Progenitor cell of endocrine pancreas (in vitro differentiated cells): ENCODE results near the gene CRTAP. TPM values are rescaled to one million over a fixed set of nuclear protein-coding genes. Genes with fewer than 3 reads are reported as not detected.
"Not testable (repeated sequence)": the region's sequence is repeated elsewhere in the genome, so short reads cannot be mapped to it uniquely, and the experiment has no call there.

Experiments used
- DNase-seq: peaks from one replicate; pipeline ENCODE4 v3.0.0; 2021; ENCODE audit warnings: low spot score; ENCODE audit not compliant: unreplicated experiment
- H3K27ac Mint-ChIP-seq: 2 replicates; pipeline ENCODE4 v1.8.0; 2021; ENCODE audit warnings: mild to moderate bottlenecking, moderate library complexity, mixed read lengths
- H3K27me3 Mint-ChIP-seq: 2 replicates; pipeline ENCODE4 v1.8.0; 2021; ENCODE audit warnings: mixed read lengths
- H3K36me3 Mint-ChIP-seq: 2 replicates; pipeline ENCODE4 v1.8.0; 2022; ENCODE audit warnings: mixed read lengths; ENCODE audit not compliant: insufficient read depth
- H3K4me1 Mint-ChIP-seq: 2 replicates; pipeline ENCODE4 v1.8.0; 2021; ENCODE audit warnings: low read depth, mixed read lengths
- H3K4me3 Mint-ChIP-seq: 2 replicates; pipeline ENCODE4 v1.8.0; 2021; ENCODE audit warnings: low read depth, mild to moderate bottlenecking, moderate library complexity, mixed read lengths
- H3K9me3 Mint-ChIP-seq: 2 replicates; pipeline ENCODE4 v1.8.0; 2021; ENCODE audit warnings: low read depth, mixed read lengths
- total RNA-seq: library from RNA; stranded (reverse); gene quantifications from 2 replicates; pipeline ENCODE4 v1.2.1, GENCODE V29; 2021
- TF ChIP-seq, protein P1 (sequence below): fragments of 200-600 bp; sonication (generic); IDR thresholded peaks from one replicate; pipeline ENCODE4 v1.5.0; 2021; ENCODE audit warnings: antibody characterized with exemption, mild to moderate bottlenecking; ENCODE audit not compliant: unreplicated experiment

The CRTAP gene
- total RNA-seq, 1 donor from 2014 or later, result 66.9 TPM

GRCh38 chr3:33105341-33105948 is 8.4 kb upstream of the CRTAP start:
- H3K27ac Mint-ChIP-seq, result no peak overlapping the region
- H3K9me3 Mint-ChIP-seq, result no peaks in the 10 kb centered on the region
- H3K4me3 Mint-ChIP-seq, result no peak overlapping the region
- H3K27me3 Mint-ChIP-seq, result no peaks in the 10 kb centered on the region
- peaks cover 4% of the 10 kb centered on the region for H3K4me1 Mint-ChIP-seq
- TF ChIP-seq, protein P1, sequence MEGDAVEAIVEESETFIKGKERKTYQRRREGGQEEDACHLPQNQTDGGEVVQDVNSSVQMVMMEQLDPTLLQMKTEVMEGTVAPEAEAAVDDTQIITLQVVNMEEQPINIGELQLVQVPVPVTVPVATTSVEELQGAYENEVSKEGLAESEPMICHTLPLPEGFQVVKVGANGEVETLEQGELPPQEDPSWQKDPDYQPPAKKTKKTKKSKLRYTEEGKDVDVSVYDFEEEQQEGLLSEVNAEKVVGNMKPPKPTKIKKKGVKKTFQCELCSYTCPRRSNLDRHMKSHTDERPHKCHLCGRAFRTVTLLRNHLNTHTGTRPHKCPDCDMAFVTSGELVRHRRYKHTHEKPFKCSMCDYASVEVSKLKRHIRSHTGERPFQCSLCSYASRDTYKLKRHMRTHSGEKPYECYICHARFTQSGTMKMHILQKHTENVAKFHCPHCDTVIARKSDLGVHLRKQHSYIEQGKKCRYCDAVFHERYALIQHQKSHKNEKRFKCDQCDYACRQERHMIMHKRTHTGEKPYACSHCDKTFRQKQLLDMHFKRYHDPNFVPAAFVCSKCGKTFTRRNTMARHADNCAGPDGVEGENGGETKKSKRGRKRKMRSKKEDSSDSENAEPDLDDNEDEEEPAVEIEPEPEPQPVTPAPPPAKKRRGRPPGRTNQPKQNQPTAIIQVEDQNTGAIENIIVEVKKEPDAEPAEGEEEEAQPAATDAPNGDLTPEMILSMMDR, result no peak
- DNase-seq, result no peak
- H3K36me3 Mint-ChIP-seq, result no peaks in the 10 kb centered on the region

DNA sequence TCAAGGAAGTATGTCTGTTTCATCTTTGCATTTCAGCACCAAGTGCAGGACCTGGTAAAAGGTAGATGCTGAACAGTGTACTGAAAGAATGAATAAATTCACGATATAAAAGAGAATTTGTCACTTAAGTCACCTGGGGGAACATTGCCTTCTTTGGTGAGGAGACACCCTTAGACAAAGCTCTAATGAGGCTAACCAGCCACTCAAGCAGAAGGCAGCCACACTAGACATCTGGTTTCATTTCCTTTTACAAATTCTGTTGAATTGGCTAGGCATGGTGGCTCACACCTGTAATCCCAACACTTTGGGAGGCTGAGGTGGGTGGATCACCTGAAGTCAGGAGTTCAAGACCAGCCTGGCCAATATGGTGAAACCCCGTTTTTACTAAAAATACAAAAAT is 7.0 kb upstream of the CRTAP start:
- H3K36me3 Mint-ChIP-seq, H3K4me3 Mint-ChIP-seq, H3K27me3 Mint-ChIP-seq, H3K9me3 Mint-ChIP-seq, DNase-seq, H3K4me1 Mint-ChIP-seq, H3K27ac Mint-ChIP-seq: not testable (repeated sequence)

DNA sequence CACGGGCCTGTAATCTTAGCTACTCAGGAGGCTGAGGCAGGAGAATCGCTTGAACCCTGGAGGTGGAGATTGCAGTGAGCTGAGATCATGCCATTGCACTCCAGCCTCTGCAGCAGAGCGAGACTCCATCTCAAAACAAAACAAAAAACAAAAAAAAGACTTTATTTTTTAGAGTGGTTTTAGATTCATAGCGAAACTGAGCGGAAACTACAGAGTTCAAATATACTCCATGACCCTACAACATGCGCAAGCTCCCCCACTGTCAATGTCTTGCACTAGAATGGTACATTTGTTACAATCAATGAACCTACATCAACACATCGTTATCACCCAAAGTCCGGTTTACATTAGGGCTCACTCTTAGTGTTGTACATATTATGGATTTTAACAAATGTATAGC is 2.2 kb upstream of the CRTAP start:
- Mint-ChIP-seq H3K4me3 (no peak overlapping the region), H3K36me3 (no peaks in the 10 kb centered on the region), H3K27me3 (no peaks in the 10 kb centered on the region), H3K27ac (no peak overlapping the region), H3K9me3 (peaks cover 4% of the 10 kb centered on the region), H3K4me1 (peaks cover 3% of the 10 kb centered on the region)
- DNase-seq, result no peak
- TF ChIP-seq, protein P1, result no peak

DNA sequence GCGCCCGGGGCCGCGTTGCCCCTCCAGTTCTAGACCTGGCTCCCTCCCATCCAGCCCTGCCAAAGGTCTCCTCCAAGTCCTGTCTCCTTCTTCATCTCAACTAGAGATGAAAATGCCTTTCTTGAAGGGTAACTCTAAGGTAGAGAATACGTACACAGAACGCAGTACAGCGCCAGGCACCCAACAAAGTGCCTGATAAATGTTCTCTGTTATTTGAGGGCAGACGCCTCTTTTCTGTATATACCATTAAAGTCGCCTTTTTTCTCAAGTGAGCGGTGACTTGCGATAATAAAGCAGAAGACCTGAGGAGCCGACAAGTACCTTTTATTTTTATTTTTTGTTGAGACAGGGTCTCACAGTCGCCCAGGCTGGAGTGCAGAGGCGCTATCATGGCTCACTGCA is 809 bp downstream of the CRTAP start:
- no peaks in the 10 kb centered on the region for H3K36me3 Mint-ChIP-seq
- H3K9me3 Mint-ChIP-seq, result peaks cover 4% of the 10 kb centered on the region
- peak overlapping the region; percentile 74 for H3K27ac Mint-ChIP-seq
- no peaks in the 10 kb centered on the region for H3K27me3 Mint-ChIP-seq
- TF ChIP-seq, protein P1, result no peak
- H3K4me1 Mint-ChIP-seq, result peaks cover 3% of the 10 kb centered on the region
- peak overlapping the region; percentile 80 for H3K4me3 Mint-ChIP-seq
- DNase-seq, result no peak

GRCh38 chr3:33115024-33115768 is 1.4 kb downstream of the CRTAP start:
- H3K27ac Mint-ChIP-seq, result no peak overlapping the region

More at GRCh38 chr3:33115024-33115768, 1.4 kb downstream of the CRTAP start:
- Mint-ChIP-seq H3K27me3 (no peaks in the 10 kb centered on the region), H3K4me1 (peaks cover 3% of the 10 kb centered on the region), H3K36me3 (no peaks in the 10 kb centered on the region), H3K9me3 (peaks cover 4% of the 10 kb centered on the region), H3K4me3 (peak overlapping the region; percentile 80)
- DNase-seq, result no peak
- TF ChIP-seq, protein P1, result no peak
